ENCODE results near the gene CEND1. TPM values are rescaled to one million over a fixed set of nuclear protein-coding genes. Genes with fewer than 3 reads are reported as not detected.

Gene CEND1
- total RNA-seq, 4 donors from 2014 or later, result 0.44 to 0.45 TPM; not detected in 2

DNA sequence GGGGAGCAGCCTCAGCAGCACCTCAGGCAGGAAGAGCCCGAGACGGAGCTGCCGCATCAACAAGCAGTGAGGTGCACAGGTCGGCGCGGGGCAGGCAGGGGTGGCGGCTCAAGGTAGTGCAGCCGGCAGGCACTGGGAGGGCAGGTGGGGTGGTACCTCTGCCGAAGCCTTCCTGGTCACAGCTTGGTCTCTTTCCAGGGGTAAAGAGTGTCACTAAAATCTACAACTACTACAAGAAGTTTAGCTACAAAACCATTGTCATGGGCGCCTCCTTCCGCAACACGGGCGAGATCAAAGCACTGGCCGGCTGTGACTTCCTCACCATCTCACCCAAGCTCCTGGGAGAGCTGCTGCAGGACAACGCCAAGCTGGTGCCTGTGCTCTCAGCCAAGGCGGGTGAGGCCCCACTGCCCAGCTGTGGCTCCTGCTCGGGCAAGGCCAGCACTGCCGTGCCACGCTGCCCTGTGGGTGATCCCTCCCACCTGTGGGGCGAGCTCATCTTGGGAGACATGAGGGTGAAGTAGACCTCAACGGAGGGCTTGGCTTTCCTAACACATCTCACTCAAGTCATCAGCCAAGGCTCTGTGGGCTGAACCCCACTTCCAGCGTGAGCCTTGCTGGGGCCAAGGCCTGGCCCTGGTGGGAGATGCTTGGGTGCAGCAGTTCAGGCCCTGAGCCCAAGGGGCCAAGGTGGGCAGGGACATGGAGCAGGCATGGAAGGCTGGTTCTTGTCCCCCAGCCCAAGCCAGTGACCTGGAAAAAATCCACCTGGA is 26.2 kb downstream of the CEND1 start:
- no peaks in the 10 kb centered on the region for H3K27me3 ChIP-seq
- DNase-seq, result no peak
- intact Hi-C loops (cut with DNase I), result no loop called here
- H3K36me3 ChIP-seq, result peaks cover 49 to 72% of the 10 kb centered on the region in 2 donors
- no peak overlapping the region for H3K4me3 ChIP-seq (replicated peaks in 1 of 3)
- no peak overlapping the region for H3K27ac ChIP-seq
- H3K9me3 ChIP-seq, result no peaks in the 10 kb centered on the region
- H3K4me1 ChIP-seq, result no peaks in the 10 kb centered on the region
- no peak for TF ChIP-seq POLR2A (IDR thresholded peaks at IDR 0.05)
- TF ChIP-seq, protein P1, sequence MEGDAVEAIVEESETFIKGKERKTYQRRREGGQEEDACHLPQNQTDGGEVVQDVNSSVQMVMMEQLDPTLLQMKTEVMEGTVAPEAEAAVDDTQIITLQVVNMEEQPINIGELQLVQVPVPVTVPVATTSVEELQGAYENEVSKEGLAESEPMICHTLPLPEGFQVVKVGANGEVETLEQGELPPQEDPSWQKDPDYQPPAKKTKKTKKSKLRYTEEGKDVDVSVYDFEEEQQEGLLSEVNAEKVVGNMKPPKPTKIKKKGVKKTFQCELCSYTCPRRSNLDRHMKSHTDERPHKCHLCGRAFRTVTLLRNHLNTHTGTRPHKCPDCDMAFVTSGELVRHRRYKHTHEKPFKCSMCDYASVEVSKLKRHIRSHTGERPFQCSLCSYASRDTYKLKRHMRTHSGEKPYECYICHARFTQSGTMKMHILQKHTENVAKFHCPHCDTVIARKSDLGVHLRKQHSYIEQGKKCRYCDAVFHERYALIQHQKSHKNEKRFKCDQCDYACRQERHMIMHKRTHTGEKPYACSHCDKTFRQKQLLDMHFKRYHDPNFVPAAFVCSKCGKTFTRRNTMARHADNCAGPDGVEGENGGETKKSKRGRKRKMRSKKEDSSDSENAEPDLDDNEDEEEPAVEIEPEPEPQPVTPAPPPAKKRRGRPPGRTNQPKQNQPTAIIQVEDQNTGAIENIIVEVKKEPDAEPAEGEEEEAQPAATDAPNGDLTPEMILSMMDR (IDR thresholded peaks at IDR 0.05), result no peak
- 94% methylated on average over 14 to 20 of the region's 22 CpGs for WGBS, 2 donors

DNA sequence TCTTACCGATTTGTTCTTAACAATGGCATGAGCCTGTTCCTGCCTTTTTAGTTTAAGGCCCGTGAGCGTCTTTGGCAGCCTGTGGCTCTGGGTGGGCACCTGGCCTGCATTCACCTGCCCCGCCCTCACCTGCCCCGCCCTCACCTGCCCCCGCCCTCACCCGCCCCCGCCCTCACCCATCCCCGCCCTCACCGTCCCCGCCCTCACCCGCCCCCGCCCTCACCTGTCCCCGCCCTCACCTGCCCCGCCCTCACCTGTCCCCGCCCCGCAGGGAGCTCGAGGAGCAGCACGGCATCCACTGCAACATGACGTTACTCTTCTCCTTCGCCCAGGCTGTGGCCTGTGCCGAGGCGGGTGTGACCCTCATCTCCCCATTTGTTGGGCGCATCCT is 26.8 kb downstream of the CEND1 start:
- Histone ChIP-seq H3K9me3 (no peaks in the 10 kb centered on the region), H3K4me1 (no peaks in the 10 kb centered on the region), H3K36me3 (peaks cover 52 to 77% of the 10 kb centered on the region in 2 donors), H3K27me3 (no peaks in the 10 kb centered on the region), H3K27ac (no peak overlapping the region), H3K4me3 (replicated peaks in 1 of 3) (no peak overlapping the region)
- WGBS, 2 donors, result 70 to 74% methylated on average over 18 to 20 of the region's 24 CpGs
- DNase-seq, result peak in 1 of 2 donors; percentile 31
- intact Hi-C loops (cut with DNase I), result no loop called here
- no peak for TF ChIP-seq POLR2A (IDR thresholded peaks at IDR 0.05)
- TF ChIP-seq, protein P1 (IDR thresholded peaks at IDR 0.05), result no peak

DNA sequence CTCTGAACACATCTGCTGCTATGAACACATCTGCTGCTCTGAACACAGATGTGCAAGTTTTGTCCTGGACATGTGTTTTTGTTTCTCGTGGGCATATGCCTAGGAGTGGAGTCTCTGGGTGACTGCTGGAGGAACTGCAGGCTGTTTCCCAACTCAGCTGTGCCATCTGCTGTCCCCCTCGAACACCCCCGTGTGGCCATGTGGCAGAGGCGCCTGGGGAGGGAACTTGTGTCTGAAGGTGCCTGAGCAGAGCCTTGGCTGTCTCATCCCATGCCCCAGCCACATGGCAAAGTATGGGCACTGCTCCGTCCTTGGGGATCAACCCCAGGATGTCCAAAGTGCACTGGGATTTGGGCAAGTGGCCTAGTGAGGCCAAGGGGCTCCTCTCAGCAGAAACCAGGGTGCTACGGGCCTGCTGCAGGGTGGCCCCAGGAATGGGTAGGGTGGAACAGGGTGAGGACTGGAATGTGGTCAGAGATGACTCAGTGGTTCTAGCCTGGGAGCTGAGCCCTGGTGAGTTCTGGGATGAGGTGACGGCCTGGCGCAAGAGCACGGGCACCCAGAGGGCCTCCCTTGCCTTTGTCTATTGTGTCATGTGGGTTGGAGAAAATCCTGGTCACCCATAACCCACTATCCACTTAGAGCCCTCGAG is 27.3 kb downstream of the CEND1 start:
- intact Hi-C loops (cut with DNase I), result no loop called here
- no peak for DNase-seq
- Histone ChIP-seq H3K9me3 (no peaks in the 10 kb centered on the region), H3K27me3 (no peaks in the 10 kb centered on the region), H3K4me1 (no peaks in the 10 kb centered on the region), H3K4me3 (replicated peaks in 1 of 3) (no peak overlapping the region), H3K36me3 (peaks cover 52 to 83% of the 10 kb centered on the region in 2 donors), H3K27ac (peak overlapping the region in 1 of 3 donors; percentile 9)
- 69 to 73% methylated on average over 8 to 10 of the region's 10 CpGs for WGBS, 2 donors
- TF ChIP-seq POLR2A (IDR thresholded peaks at IDR 0.05), result no peak
- TF ChIP-seq, protein P1 (IDR thresholded peaks at IDR 0.05), result no peak

DNA sequence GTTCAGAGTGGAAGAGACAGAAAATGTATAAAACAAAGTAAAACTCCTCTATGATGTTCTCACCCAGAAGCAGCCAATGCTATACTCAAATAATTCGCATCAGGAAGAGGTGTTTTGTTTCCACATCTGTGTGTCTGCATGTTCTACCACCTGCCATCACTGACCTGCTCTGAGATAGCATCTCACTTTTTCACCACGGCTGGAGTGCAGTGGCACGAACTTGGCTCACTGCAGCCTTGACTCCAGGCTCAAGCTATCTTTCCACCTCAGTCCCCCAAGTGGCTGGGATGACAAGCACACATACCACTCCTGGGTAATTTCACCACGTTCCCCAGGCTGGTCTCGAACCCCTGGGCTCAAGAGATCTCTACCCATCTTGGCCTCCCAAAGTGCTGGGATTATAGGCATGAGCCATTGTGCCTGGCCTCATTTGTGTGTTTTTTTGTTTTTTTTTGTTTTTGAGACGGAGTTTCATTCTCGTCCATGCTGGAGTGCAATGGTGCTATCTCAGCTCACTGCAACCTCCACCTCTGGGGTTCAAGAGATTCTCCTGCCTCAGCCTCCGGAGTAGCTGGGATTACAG is 28.3 kb downstream of the CEND1 start:
- H3K27me3 ChIP-seq, result no peaks in the 10 kb centered on the region
- H3K4me1 ChIP-seq, result no peaks in the 10 kb centered on the region
- H3K36me3 ChIP-seq, result peaks cover 56 to 91% of the 10 kb centered on the region in 2 donors
- DNase-seq, result no peak
- intact Hi-C loops (cut with DNase I), result no loop called here
- 92 to 93% methylated on average over 8 of the region's 8 CpGs for WGBS, 2 donors
- H3K9me3 ChIP-seq, result no peaks in the 10 kb centered on the region
- H3K4me3 ChIP-seq (replicated peaks in 1 of 3), result no peak overlapping the region
- H3K27ac ChIP-seq, result no peak overlapping the region
- TF ChIP-seq POLR2A (IDR thresholded peaks at IDR 0.05), result no peak
- TF ChIP-seq, protein P1 (IDR thresholded peaks at IDR 0.05), result no peak

DNA sequence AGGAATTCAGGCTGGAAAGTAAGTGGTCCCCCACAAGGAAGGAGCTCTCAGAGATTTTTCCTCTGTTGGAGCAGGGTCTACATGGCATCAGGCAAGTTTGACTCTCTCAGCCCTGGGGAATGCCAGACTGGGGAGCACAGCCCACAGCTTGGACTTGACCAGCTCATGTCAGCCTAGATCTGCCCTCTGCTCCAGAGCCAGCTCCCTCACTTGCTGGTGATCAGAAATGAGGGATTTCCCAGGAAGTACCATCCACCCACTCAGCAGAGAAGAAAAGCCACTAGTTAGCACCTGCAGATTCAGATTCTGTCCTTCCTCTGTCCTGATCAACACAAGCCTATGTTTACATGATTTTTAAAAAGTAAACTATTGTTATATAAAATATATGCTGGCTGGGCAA is 29.7 kb downstream of the CEND1 start:
- Histone ChIP-seq H3K27ac (no peak overlapping the region), H3K36me3 (peaks cover 62 to 90% of the 10 kb centered on the region in 2 donors), H3K4me3 (replicated peaks in 1 of 3) (no peak overlapping the region), H3K9me3 (no peaks in the 10 kb centered on the region), H3K27me3 (no peaks in the 10 kb centered on the region), H3K4me1 (no peaks in the 10 kb centered on the region)
- TF ChIP-seq POLR2A (IDR thresholded peaks at IDR 0.05), result no peak
- TF ChIP-seq, protein P1 (IDR thresholded peaks at IDR 0.05), result no peak
- intact Hi-C loops (cut with DNase I), result no loop called here
- no peak for DNase-seq

Measured in thyroid gland (tissue), 4 donors.